Vagina (tissue), 2 donors: ENCODE data around the gene ABCB10. TPM values are rescaled to one million over a fixed set of nuclear protein-coding genes. Genes with fewer than 3 reads are reported as not detected.
"Not testable (repeated sequence)": the region's sequence is repeated elsewhere in the genome, so short reads cannot be mapped to it uniquely, and the experiment has no call there.

ENCODE experiments used
- DNase-seq, 2 donors: peaks; one replicate each; pipeline ENCODE4 v3.0.0-alpha.2; 2017; ENCODE audit errors: extremely low spot score in 2 of 2
- H3K27ac ChIP-seq: fragments of 200-600 bp; sonication (generic); one replicate; pipeline ENCODE4 v1.5.1; 2019
- H3K27me3 ChIP-seq: fragments of 200-600 bp; sonication (generic); one replicate; pipeline ENCODE4 v1.5.1; 2019
- H3K36me3 ChIP-seq, 2 donors: fragments of 200-600 bp; sonication (generic); one replicate each; pipeline ENCODE4 v1.5.1; 2017 to 2019
- H3K4me1 ChIP-seq: fragments of 200-600 bp; sonication (generic); one replicate; pipeline ENCODE4 v1.5.1; 2019
- H3K4me3 ChIP-seq, 2 donors: fragments of 200-600 bp; sonication (generic); 1 replicate in 1 of 2; 2 replicates in 1 of 2; pipeline ENCODE4 v1.5.1; 2016 to 2019
- H3K9me3 ChIP-seq: fragments of 200-600 bp; sonication (generic); one replicate; pipeline ENCODE4 v1.5.1; 2019
- CTCF ChIP-seq, 3 experiments: fragments of 450-650 bp in 2 of 3; fragments of 200-600 bp in 1 of 3; sonication (generic) in 1 of 3; IDR thresholded peaks; one replicate each; pipeline ENCODE4 v1.5.1; 2017 to 2019; ENCODE audit warnings: antibody characterized with exemption in 3 of 3, mild to moderate bottlenecking in 2 of 3, moderate library complexity in 2 of 3
- POLR2A ChIP-seq, 2 donors: fragments of 450-650 bp; IDR thresholded peaks; one replicate each; pipeline ENCODE4 v1.6.1; 2017; ENCODE audit warnings: antibody characterized with exemption in 2 of 2, mild to moderate bottlenecking in 2 of 2, moderate library complexity in 2 of 2
- POLR2AphosphoS5 ChIP-seq, 2 donors: sonication (generic); formaldehyde crosslinking; IDR thresholded peaks; one replicate each; pipeline ENCODE4 v1.9.0; 2017; ENCODE audit warnings: antibody characterized with exemption in 2 of 2, mild to moderate bottlenecking in 2 of 2, low read depth in 1 of 2; ENCODE audit not compliant: insufficient read depth in 1 of 2
- intact Hi-C: fragments of 100-400 bp; cut with DNase I; formaldehyde crosslinking; loops from one replicate; pipeline ENCODE4 v1.15.1; 2023
- total RNA-seq: library from RNA; depleted of rRNA; stranded (reverse); fragments of >200 nt; gene quantifications from one replicate; pipeline ENCODE4 v1.2.3, GENCODE V29; 2016

ABCB10 gene
- total RNA-seq, 1 donor from 2014 or later, result 12.5 TPM

GRCh38 chr1:229599218-229599954 is 40.9 kb upstream of the ABCB10 start:
- H3K4me1 ChIP-seq, result peaks cover 23% of the 10 kb centered on the region
- intact Hi-C loops, result no loop called here
- DNase-seq, result no peak
- no peak overlapping the region for H3K4me3 ChIP-seq
- no peak overlapping the region for H3K27ac ChIP-seq
- TF ChIP-seq POLR2AphosphoS5 (IDR thresholded peaks at IDR 0.05; ENCODE audit: insufficient read depth in 1 of 2, low read depth in 1 of 2) (no peak), POLR2A (IDR thresholded peaks at IDR 0.05) (no peak), CTCF (IDR thresholded peaks at IDR 0.05) (no peak)
- no peaks in the 10 kb centered on the region for H3K9me3 ChIP-seq
- peaks cover 4 to 25% of the 10 kb centered on the region in 2 donors for H3K36me3 ChIP-seq
- H3K27me3 ChIP-seq, result no peaks in the 10 kb centered on the region

GRCh38 chr1:229597877-229598276 is 39.4 kb upstream of the ABCB10 start:
- no peaks in the 10 kb centered on the region for H3K27me3 ChIP-seq
- intact Hi-C loops, result no loop called here
- H3K4me3 ChIP-seq, result no peak overlapping the region
- H3K9me3 ChIP-seq, result no peaks in the 10 kb centered on the region
- peaks cover 23% of the 10 kb centered on the region for H3K4me1 ChIP-seq
- H3K27ac ChIP-seq, result peak overlapping the region; percentile 24
- H3K36me3 ChIP-seq, result peaks cover 5 to 28% of the 10 kb centered on the region in 2 donors
- TF ChIP-seq POLR2AphosphoS5 (IDR thresholded peaks at IDR 0.05; ENCODE audit: insufficient read depth in 1 of 2, low read depth in 1 of 2), result no peak
- TF ChIP-seq CTCF (IDR thresholded peaks at IDR 0.05), result no peak
- no peak for TF ChIP-seq POLR2A (IDR thresholded peaks at IDR 0.05)
- DNase-seq, result no peak

GRCh38 chr1:229596925-229597699 is 38.6 kb upstream of the ABCB10 start:
- H3K9me3 ChIP-seq, result no peaks in the 10 kb centered on the region
- H3K27ac ChIP-seq, result peak overlapping the region; percentile 24
- peaks cover 5 to 27% of the 10 kb centered on the region in 2 donors for H3K36me3 ChIP-seq
- H3K4me3 ChIP-seq, result no peak overlapping the region
- H3K4me1 ChIP-seq, result peaks cover 23% of the 10 kb centered on the region
- no peak for TF ChIP-seq CTCF (IDR thresholded peaks at IDR 0.05)
- peak in 1 of 2 donors; percentile 9 for TF ChIP-seq POLR2AphosphoS5 (IDR thresholded peaks at IDR 0.05; ENCODE audit: insufficient read depth in 1 of 2, low read depth in 1 of 2)
- intact Hi-C loops, result no loop called here
- no peak for DNase-seq
- no peaks in the 10 kb centered on the region for H3K27me3 ChIP-seq

GRCh38 chr1:229595876-229596275 is 37.4 kb upstream of the ABCB10 start:
- peaks cover 5 to 27% of the 10 kb centered on the region in 2 donors for H3K36me3 ChIP-seq
- H3K4me3 ChIP-seq, intact Hi-C loops, DNase-seq, H3K27me3 ChIP-seq, H3K9me3 ChIP-seq, H3K27ac ChIP-seq: not testable (repeated sequence)
- peaks cover 23% of the 10 kb centered on the region for H3K4me1 ChIP-seq

GRCh38 chr1:229594227-229595008 is 35.9 kb upstream of the ABCB10 start:
- Histone ChIP-seq H3K9me3 (no peaks in the 10 kb centered on the region), H3K27ac (no peak overlapping the region), H3K4me3 (no peak overlapping the region), H3K27me3 (no peaks in the 10 kb centered on the region), H3K36me3 (peaks cover 5 to 27% of the 10 kb centered on the region in 2 donors), H3K4me1 (peaks cover 21% of the 10 kb centered on the region)
- TF ChIP-seq POLR2AphosphoS5 (IDR thresholded peaks at IDR 0.05; ENCODE audit: insufficient read depth in 1 of 2, low read depth in 1 of 2) (no peak), POLR2A (IDR thresholded peaks at IDR 0.05) (no peak), CTCF (IDR thresholded peaks at IDR 0.05) (no peak)
- no peak for DNase-seq
- intact Hi-C loops, result no loop called here
